Measurements from ENCODE around the gene LDLRAD4.
A peak's percentile ranks its signal among the peaks of the same experiment; 100 is the strongest.

The LDLRAD4 gene

DNA sequence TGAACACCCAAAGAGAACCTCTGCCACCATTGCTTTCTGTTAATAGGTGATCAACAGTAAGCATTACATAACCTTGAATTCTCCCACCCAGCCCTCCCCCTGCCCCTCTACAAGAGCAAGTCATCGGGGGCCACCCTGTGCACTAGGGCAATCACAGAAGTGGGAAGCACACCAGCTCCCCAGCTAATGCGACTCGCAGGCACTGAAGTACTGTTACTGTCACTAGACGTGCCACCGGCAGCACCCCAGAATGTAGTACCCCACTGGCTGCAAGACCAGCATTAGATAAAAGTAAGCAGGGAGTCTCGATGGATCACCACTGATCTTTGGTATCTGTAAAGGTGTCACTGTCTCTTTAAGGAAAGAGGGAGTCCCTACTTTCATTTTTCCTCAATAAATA is 340.2 kb downstream of the LDLRAD4 start:
- TF ChIP-seq GABPA (IDR thresholded peaks at IDR 0.05; ENCODE audit: low read depth) = no peak
- TF ChIP-seq, protein P1, sequence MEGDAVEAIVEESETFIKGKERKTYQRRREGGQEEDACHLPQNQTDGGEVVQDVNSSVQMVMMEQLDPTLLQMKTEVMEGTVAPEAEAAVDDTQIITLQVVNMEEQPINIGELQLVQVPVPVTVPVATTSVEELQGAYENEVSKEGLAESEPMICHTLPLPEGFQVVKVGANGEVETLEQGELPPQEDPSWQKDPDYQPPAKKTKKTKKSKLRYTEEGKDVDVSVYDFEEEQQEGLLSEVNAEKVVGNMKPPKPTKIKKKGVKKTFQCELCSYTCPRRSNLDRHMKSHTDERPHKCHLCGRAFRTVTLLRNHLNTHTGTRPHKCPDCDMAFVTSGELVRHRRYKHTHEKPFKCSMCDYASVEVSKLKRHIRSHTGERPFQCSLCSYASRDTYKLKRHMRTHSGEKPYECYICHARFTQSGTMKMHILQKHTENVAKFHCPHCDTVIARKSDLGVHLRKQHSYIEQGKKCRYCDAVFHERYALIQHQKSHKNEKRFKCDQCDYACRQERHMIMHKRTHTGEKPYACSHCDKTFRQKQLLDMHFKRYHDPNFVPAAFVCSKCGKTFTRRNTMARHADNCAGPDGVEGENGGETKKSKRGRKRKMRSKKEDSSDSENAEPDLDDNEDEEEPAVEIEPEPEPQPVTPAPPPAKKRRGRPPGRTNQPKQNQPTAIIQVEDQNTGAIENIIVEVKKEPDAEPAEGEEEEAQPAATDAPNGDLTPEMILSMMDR (IDR thresholded peaks at IDR 0.05; ENCODE audit: insufficient read depth, low read length) = no peak
- no peak for TF ChIP-seq POLR2AphosphoS5 (IDR thresholded peaks at IDR 0.05; ENCODE audit: low read depth)
- TF ChIP-seq SPI1 (IDR thresholded peaks at IDR 0.05; ENCODE audit: borderline replicate concordance, low read depth) = no peak
- TF ChIP-seq, protein P2, sequence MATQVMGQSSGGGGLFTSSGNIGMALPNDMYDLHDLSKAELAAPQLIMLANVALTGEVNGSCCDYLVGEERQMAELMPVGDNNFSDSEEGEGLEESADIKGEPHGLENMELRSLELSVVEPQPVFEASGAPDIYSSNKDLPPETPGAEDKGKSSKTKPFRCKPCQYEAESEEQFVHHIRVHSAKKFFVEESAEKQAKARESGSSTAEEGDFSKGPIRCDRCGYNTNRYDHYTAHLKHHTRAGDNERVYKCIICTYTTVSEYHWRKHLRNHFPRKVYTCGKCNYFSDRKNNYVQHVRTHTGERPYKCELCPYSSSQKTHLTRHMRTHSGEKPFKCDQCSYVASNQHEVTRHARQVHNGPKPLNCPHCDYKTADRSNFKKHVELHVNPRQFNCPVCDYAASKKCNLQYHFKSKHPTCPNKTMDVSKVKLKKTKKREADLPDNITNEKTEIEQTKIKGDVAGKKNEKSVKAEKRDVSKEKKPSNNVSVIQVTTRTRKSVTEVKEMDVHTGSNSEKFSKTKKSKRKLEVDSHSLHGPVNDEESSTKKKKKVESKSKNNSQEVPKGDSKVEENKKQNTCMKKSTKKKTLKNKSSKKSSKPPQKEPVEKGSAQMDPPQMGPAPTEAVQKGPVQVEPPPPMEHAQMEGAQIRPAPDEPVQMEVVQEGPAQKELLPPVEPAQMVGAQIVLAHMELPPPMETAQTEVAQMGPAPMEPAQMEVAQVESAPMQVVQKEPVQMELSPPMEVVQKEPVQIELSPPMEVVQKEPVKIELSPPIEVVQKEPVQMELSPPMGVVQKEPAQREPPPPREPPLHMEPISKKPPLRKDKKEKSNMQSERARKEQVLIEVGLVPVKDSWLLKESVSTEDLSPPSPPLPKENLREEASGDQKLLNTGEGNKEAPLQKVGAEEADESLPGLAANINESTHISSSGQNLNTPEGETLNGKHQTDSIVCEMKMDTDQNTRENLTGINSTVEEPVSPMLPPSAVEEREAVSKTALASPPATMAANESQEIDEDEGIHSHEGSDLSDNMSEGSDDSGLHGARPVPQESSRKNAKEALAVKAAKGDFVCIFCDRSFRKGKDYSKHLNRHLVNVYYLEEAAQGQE (IDR thresholded peaks at IDR 0.05; ENCODE audit: insufficient replicate concordance, low read depth) = no peak
- DNase-seq (ENCODE audit: low read depth in 1 of 2, low spot score in 1 of 2) = no peak
- Histone ChIP-seq H3K4me3 (replicated peaks; ENCODE audit: insufficient read depth, low read length) (no peak overlapping the region), H3K27me3 (ENCODE audit: insufficient read depth, poor library complexity, severe bottlenecking) (no peaks in the 10 kb centered on the region), H3K27ac (replicated peaks) (no peak overlapping the region)

DNA sequence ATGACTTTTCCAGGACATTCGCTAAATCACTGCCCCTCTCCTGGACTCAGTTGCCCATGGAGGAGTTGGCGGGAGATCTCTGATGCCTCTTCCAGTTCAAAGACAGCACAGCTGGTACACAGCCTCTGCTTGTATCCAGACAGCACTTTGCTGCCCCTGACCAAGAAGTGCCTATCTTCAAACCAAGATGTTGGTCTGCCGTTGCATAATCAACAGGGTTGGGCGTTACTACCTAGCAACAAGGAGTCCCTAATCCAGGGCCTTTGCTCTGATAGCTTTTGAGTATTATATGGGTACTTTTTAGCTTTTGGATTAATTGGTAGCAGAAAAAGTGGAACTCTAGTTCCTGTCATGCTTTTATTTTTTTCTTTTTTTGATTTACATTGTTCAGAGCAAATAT is 341.2 kb downstream of the LDLRAD4 start:
- TF ChIP-seq, protein P1 (IDR thresholded peaks at IDR 0.05; ENCODE audit: insufficient read depth, low read length) = no peak
- TF ChIP-seq, protein P2 (IDR thresholded peaks at IDR 0.05; ENCODE audit: insufficient replicate concordance, low read depth) = no peak
- no peak for TF ChIP-seq POLR2AphosphoS5 (IDR thresholded peaks at IDR 0.05; ENCODE audit: low read depth)
- no peak for TF ChIP-seq GABPA (IDR thresholded peaks at IDR 0.05; ENCODE audit: low read depth)
- TF ChIP-seq SPI1 (IDR thresholded peaks at IDR 0.05; ENCODE audit: borderline replicate concordance, low read depth) = no peak
- peak in 1 of 2 experiments; percentile 45 for DNase-seq (ENCODE audit: low read depth in 1 of 2, low spot score in 1 of 2)
- Histone ChIP-seq H3K27me3 (ENCODE audit: insufficient read depth, poor library complexity, severe bottlenecking) (no peaks in the 10 kb centered on the region), H3K27ac (replicated peaks) (no peak overlapping the region), H3K4me3 (replicated peaks; ENCODE audit: insufficient read depth, low read length) (no peak overlapping the region)

DNA sequence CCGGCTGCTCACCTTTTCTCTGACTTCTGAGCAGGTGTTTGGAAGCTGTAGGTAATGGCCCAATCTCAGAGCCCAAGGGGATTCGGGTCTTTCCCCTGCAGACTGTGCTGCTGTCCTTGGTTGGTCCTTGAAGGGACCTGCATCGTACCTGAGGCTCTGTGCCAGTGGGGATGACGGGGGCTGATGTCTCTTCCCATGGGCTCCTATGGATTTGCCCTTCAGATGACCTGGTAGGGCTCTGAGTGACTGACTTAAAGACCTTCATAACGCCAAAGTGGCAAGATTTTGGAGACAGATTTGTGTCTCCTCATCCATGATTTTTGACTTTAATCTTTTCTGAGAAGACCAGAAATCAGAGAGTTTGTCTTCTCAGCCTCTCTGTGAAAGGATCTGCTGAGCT is 341.7 kb downstream of the LDLRAD4 start:
- H3K27me3 ChIP-seq (ENCODE audit: insufficient read depth, poor library complexity, severe bottlenecking) = no peaks in the 10 kb centered on the region
- H3K4me3 ChIP-seq (replicated peaks; ENCODE audit: insufficient read depth, low read length) = no peak overlapping the region
- TF ChIP-seq, protein P2 (IDR thresholded peaks at IDR 0.05; ENCODE audit: insufficient replicate concordance, low read depth) = no peak
- TF ChIP-seq, protein P1 (IDR thresholded peaks at IDR 0.05; ENCODE audit: insufficient read depth, low read length) = no peak
- TF ChIP-seq GABPA (IDR thresholded peaks at IDR 0.05; ENCODE audit: low read depth) = no peak
- TF ChIP-seq POLR2AphosphoS5 (IDR thresholded peaks at IDR 0.05; ENCODE audit: low read depth) = no peak
- TF ChIP-seq SPI1 (IDR thresholded peaks at IDR 0.05; ENCODE audit: borderline replicate concordance, low read depth) = no peak
- H3K27ac ChIP-seq (replicated peaks) = no peak overlapping the region
- DNase-seq (ENCODE audit: low read depth in 1 of 2, low spot score in 1 of 2) = no peak

Measured in HL-60 (cell line).